Vagina (tissue), 2 donors: Measurements from ENCODE around the gene CHPT1. TPM values are rescaled to one million over a fixed set of nuclear protein-coding genes. Genes with fewer than 3 reads are reported as not detected.

Source experiments
- DNase-seq, 2 donors: peaks; one replicate each; pipeline ENCODE4 v3.0.0-alpha.2; 2017; ENCODE audit errors: extremely low spot score in 2 of 2
- H3K27ac ChIP-seq: fragments of 200-600 bp; sonication (generic); one replicate; pipeline ENCODE4 v1.5.1; 2019
- H3K27me3 ChIP-seq: fragments of 200-600 bp; sonication (generic); one replicate; pipeline ENCODE4 v1.5.1; 2019
- H3K36me3 ChIP-seq, 2 donors: fragments of 200-600 bp; sonication (generic); one replicate each; pipeline ENCODE4 v1.5.1; 2017 to 2019
- H3K4me1 ChIP-seq: fragments of 200-600 bp; sonication (generic); one replicate; pipeline ENCODE4 v1.5.1; 2019
- H3K4me3 ChIP-seq, 2 donors: fragments of 200-600 bp; sonication (generic); 1 replicate in 1 of 2; 2 replicates in 1 of 2; pipeline ENCODE4 v1.5.1; 2016 to 2019
- H3K9me3 ChIP-seq: fragments of 200-600 bp; sonication (generic); one replicate; pipeline ENCODE4 v1.5.1; 2019
- CTCF ChIP-seq, 3 experiments: fragments of 450-650 bp in 2 of 3; fragments of 200-600 bp in 1 of 3; sonication (generic) in 1 of 3; IDR thresholded peaks; one replicate each; pipeline ENCODE4 v1.5.1; 2017 to 2019; ENCODE audit warnings: antibody characterized with exemption in 3 of 3, mild to moderate bottlenecking in 2 of 3, moderate library complexity in 2 of 3
- POLR2A ChIP-seq, 2 donors: fragments of 450-650 bp; IDR thresholded peaks; one replicate each; pipeline ENCODE4 v1.6.1; 2017; ENCODE audit warnings: antibody characterized with exemption in 2 of 2, mild to moderate bottlenecking in 2 of 2, moderate library complexity in 2 of 2
- POLR2AphosphoS5 ChIP-seq, 2 donors: sonication (generic); formaldehyde crosslinking; IDR thresholded peaks; one replicate each; pipeline ENCODE4 v1.9.0; 2017; ENCODE audit warnings: antibody characterized with exemption in 2 of 2, mild to moderate bottlenecking in 2 of 2, low read depth in 1 of 2; ENCODE audit not compliant: insufficient read depth in 1 of 2
- intact Hi-C: fragments of 100-400 bp; cut with DNase I; formaldehyde crosslinking; loops from one replicate; pipeline ENCODE4 v1.15.1; 2023
- total RNA-seq: library from RNA; depleted of rRNA; stranded (reverse); fragments of >200 nt; gene quantifications from one replicate; pipeline ENCODE4 v1.2.3, GENCODE V29; 2016

Gene CHPT1
- total RNA-seq, 1 donor from 2014 or later = 84.7 TPM

- H3K36me3 ChIP-seq = no peaks in the 10 kb centered on the region
- no peak overlapping the region for H3K4me3 ChIP-seq
- H3K27ac ChIP-seq = no peak overlapping the region
- TF ChIP-seq POLR2A (IDR thresholded peaks at IDR 0.05) = no peak
- no peaks in the 10 kb centered on the region for H3K27me3 ChIP-seq
- no peaks in the 10 kb centered on the region for H3K9me3 ChIP-seq
- intact Hi-C loops = no loop called here
- H3K4me1 ChIP-seq = peaks cover 54% of the 10 kb centered on the region
- DNase-seq = no peak
These were observed 6.0 kb downstream of the CHPT1 start for GRCh38 chr12:101703487-101703886.

- no peak for TF ChIP-seq POLR2A (IDR thresholded peaks at IDR 0.05)
- TF ChIP-seq CTCF (IDR thresholded peaks at IDR 0.05) = no peak
- TF ChIP-seq POLR2AphosphoS5 (IDR thresholded peaks at IDR 0.05; ENCODE audit: insufficient read depth in 1 of 2, low read depth in 1 of 2) = no peak
- intact Hi-C loops = no loop called here
- no peak overlapping the region for H3K4me3 ChIP-seq
- DNase-seq = no peak
- no peaks in the 10 kb centered on the region for H3K27me3 ChIP-seq
- H3K36me3 ChIP-seq = no peaks in the 10 kb centered on the region
- H3K4me1 ChIP-seq = peaks cover 35% of the 10 kb centered on the region
- H3K27ac ChIP-seq = no peak overlapping the region
- no peaks in the 10 kb centered on the region for H3K9me3 ChIP-seq
These were observed 9.0 kb downstream of the CHPT1 start for GRCh38 chr12:101706403-101706802.

GRCh38 chr12:101707131-101707782, 9.8 kb downstream of the CHPT1 start:
- H3K36me3 ChIP-seq = no peaks in the 10 kb centered on the region
- DNase-seq = no peak
- no peak overlapping the region for H3K4me3 ChIP-seq
- no peaks in the 10 kb centered on the region for H3K27me3 ChIP-seq
- TF ChIP-seq POLR2AphosphoS5 (IDR thresholded peaks at IDR 0.05; ENCODE audit: insufficient read depth in 1 of 2, low read depth in 1 of 2) (no peak), POLR2A (IDR thresholded peaks at IDR 0.05) (no peak), CTCF (IDR thresholded peaks at IDR 0.05) (no peak)
- H3K4me1 ChIP-seq = peaks cover 31% of the 10 kb centered on the region
- intact Hi-C loops = no loop called here
- no peak overlapping the region for H3K27ac ChIP-seq
- H3K9me3 ChIP-seq = no peaks in the 10 kb centered on the region

- Histone ChIP-seq H3K27me3 (no peaks in the 10 kb centered on the region), H3K4me1 (peaks cover 38% of the 10 kb centered on the region), H3K4me3 (no peak overlapping the region), H3K27ac (no peak overlapping the region), H3K36me3 (no peaks in the 10 kb centered on the region), H3K9me3 (no peaks in the 10 kb centered on the region)
- no peak for DNase-seq
- TF ChIP-seq POLR2A (IDR thresholded peaks at IDR 0.05) (no peak), POLR2AphosphoS5 (IDR thresholded peaks at IDR 0.05; ENCODE audit: insufficient read depth in 1 of 2, low read depth in 1 of 2) (no peak), CTCF (IDR thresholded peaks at IDR 0.05) (no peak)
- intact Hi-C loops = no loop called here
These were observed 12.8 kb downstream of the CHPT1 start for GRCh38 chr12:101710288-101710687.

GRCh38 chr12:101713059-101713682, 15.7 kb downstream of the CHPT1 start:
- H3K27ac ChIP-seq = peak overlapping the region; percentile 72
- peaks cover 39% of the 10 kb centered on the region for H3K4me1 ChIP-seq
- no peaks in the 10 kb centered on the region for H3K36me3 ChIP-seq
- intact Hi-C loops = no loop called here
- DNase-seq = no peak
- TF ChIP-seq POLR2A (IDR thresholded peaks at IDR 0.05) (no peak), CTCF (IDR thresholded peaks at IDR 0.05) (no peak), POLR2AphosphoS5 (IDR thresholded peaks at IDR 0.05; ENCODE audit: insufficient read depth in 1 of 2, low read depth in 1 of 2) (peak in 1 of 2 donors; percentile 31)
- H3K9me3 ChIP-seq = no peaks in the 10 kb centered on the region
- H3K4me3 ChIP-seq = no peak overlapping the region
- H3K27me3 ChIP-seq = no peaks in the 10 kb centered on the region
